Measurements from ENCODE around the gene CDKL5. TPM values are rescaled to one million over a fixed set of nuclear protein-coding genes. Genes with fewer than 3 reads are reported as not detected.

Gene CDKL5
- total RNA-seq, 1 experiment from 2014 or later = 4.2 TPM

DNA sequence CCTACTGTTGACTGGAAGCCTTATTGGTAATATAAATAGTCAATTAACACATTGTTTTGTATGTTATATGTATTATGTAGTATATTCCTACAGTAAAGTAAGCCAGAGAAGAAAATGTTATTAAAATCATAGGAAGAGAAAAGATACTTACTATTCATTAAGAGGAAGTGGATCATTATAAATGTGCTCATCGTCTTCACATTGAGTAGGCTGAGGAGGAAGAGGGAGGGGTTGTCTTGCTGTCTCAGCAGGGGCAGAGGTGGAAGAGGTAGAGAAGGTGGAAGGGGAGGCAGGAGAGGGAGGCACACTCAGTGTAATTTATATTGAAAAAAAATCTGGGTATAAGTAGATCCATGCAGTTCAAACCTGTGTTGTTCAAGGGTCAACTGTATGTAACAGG, 10.6 kb downstream of the CDKL5 start:
- 0 out of 2 replicates have a peak, but pooled peaks cover 7% of the 10 kb centered on the region for H3F3A ChIP-seq (ENCODE audit: insufficient read depth, low read depth)
- H3K9me2 ChIP-seq (ENCODE audit: insufficient read depth) = no peaks in the 10 kb centered on the region
- no peaks in the 10 kb centered on the region for H3K79me2 ChIP-seq (ENCODE audit: low read depth)
- H3K4me2 ChIP-seq = no peak overlapping the region
- DNase-seq = no peak
- H3K27ac ChIP-seq = no peak overlapping the region
- ChIA-PET POLR2A (ENCODE audit: unreplicated experiment) (no interaction called here), CTCF (no interaction called here)
- H4K20me1 ChIP-seq (ENCODE audit: insufficient read depth) = no peaks in the 10 kb centered on the region
- no peak overlapping the region for H2AFZ ChIP-seq
- no peaks in the 10 kb centered on the region; the same call in 1 of the 2 replicates for H3K4me1 ChIP-seq (replicated peaks; ENCODE audit: insufficient read depth)
- TF ChIP-seq, protein P1, sequence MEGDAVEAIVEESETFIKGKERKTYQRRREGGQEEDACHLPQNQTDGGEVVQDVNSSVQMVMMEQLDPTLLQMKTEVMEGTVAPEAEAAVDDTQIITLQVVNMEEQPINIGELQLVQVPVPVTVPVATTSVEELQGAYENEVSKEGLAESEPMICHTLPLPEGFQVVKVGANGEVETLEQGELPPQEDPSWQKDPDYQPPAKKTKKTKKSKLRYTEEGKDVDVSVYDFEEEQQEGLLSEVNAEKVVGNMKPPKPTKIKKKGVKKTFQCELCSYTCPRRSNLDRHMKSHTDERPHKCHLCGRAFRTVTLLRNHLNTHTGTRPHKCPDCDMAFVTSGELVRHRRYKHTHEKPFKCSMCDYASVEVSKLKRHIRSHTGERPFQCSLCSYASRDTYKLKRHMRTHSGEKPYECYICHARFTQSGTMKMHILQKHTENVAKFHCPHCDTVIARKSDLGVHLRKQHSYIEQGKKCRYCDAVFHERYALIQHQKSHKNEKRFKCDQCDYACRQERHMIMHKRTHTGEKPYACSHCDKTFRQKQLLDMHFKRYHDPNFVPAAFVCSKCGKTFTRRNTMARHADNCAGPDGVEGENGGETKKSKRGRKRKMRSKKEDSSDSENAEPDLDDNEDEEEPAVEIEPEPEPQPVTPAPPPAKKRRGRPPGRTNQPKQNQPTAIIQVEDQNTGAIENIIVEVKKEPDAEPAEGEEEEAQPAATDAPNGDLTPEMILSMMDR (conservative IDR thresholded peaks at IDR 0.05) = no peak
- TF ChIP-seq EZH2 (IDR thresholded peaks at IDR 0.05; ENCODE audit: low read depth) = no peak
- H3K36me3 ChIP-seq (ENCODE audit: low read depth) = no peaks in the 10 kb centered on the region
- no peaks in the 10 kb centered on the region for H3K9me3 ChIP-seq (ENCODE audit: insufficient read depth, low read depth)
- H3K27me3 ChIP-seq (ENCODE audit: insufficient read depth, low read depth) = no peaks in the 10 kb centered on the region
- intact Hi-C loops (cut with micrococcal nuclease; ENCODE audit: unreplicated experiment) = no loop called here
- no TSS peak for BruUV-seq (replicated peaks)
- H3K4me3 ChIP-seq = no peak overlapping the region

DNA sequence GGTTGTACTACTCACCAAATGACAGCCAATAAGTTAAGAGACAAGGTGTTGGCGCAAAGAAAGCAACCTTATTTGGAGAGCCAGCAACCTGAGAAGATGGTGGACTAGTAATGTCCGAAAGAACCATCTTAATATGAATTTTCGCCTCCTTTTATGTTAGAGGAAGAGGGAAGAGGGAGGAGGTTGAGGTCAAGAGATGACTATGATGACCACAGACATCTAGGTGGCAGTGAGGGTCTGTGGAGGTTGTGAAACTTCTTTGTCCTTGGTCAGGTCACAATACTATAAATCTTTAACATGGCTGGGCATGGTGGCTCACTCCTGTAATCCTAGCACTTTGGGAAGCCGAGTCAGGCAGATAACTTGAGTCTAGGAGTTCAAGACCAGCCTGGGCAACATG, 15.4 kb downstream of the CDKL5 start:
- H3K79me2 ChIP-seq (ENCODE audit: low read depth) = no peaks in the 10 kb centered on the region
- no peak overlapping the region for H3K4me2 ChIP-seq
- CTCF ChIA-PET = no interaction called here
- H3K27ac ChIP-seq = no peak overlapping the region
- H3K4me3 ChIP-seq = no peak overlapping the region
- H3K4me1 ChIP-seq (replicated peaks; ENCODE audit: insufficient read depth) = no peaks in the 10 kb centered on the region
- intact Hi-C loops (cut with micrococcal nuclease; ENCODE audit: unreplicated experiment) = no loop called here
- no peaks in the 10 kb centered on the region for H3F3A ChIP-seq (ENCODE audit: insufficient read depth, low read depth)
- H3K36me3 ChIP-seq (ENCODE audit: low read depth) = no peaks in the 10 kb centered on the region
- TF ChIP-seq, protein P1 (conservative IDR thresholded peaks at IDR 0.05) = no peak
- TF ChIP-seq EZH2 (IDR thresholded peaks at IDR 0.05; ENCODE audit: low read depth) = no peak
- POLR2A ChIA-PET (ENCODE audit: unreplicated experiment) = no interaction called here
- no peak for DNase-seq
- no TSS peak for BruUV-seq (replicated peaks)
- no peak overlapping the region for H2AFZ ChIP-seq
- H3K9me3 ChIP-seq (ENCODE audit: insufficient read depth, low read depth) = no peaks in the 10 kb centered on the region
- H4K20me1 ChIP-seq (ENCODE audit: insufficient read depth) = no peaks in the 10 kb centered on the region
- no peaks in the 10 kb centered on the region for H3K27me3 ChIP-seq (ENCODE audit: insufficient read depth, low read depth)
- H3K9me2 ChIP-seq (ENCODE audit: insufficient read depth) = no peaks in the 10 kb centered on the region

DNA sequence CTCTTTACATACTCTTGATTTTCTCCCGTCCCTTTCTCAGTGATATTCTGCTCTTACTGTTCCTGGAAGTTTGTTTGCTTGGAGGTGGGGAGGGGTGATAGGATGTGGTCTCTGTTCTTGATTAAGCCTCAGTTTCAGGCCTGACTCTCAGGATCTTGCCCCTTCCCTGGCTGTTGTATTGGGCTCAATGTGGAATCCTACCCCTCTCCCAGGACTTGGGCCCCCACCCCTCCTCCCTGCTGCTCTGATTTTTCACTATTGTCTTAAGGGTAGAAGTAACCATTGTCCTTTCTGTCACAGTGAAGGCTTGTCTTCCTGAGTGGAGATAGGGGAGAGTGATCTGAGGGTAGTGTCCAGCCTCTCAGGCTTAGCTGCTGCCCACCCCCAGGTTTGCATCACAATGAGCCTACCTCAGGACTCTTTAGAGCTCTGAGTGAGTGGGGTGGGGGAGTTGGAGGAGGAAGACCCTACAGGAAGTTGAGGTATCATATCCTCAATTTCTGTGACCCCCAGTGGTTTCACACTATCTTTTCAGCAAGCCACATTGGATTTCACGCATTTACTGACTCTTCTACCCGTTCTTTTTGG, 16.5 kb downstream of the CDKL5 start:
- DNase-seq = no peak
- ChIA-PET POLR2A (ENCODE audit: unreplicated experiment) (no interaction called here), CTCF (no interaction called here)
- H3K36me3 ChIP-seq (ENCODE audit: low read depth) = no peaks in the 10 kb centered on the region
- no TSS peak for BruUV-seq (replicated peaks)
- no peaks in the 10 kb centered on the region for H4K20me1 ChIP-seq (ENCODE audit: insufficient read depth)
- H3K4me3 ChIP-seq = no peak overlapping the region
- no peaks in the 10 kb centered on the region for H3F3A ChIP-seq (ENCODE audit: insufficient read depth, low read depth)
- no peaks in the 10 kb centered on the region for H3K4me1 ChIP-seq (replicated peaks; ENCODE audit: insufficient read depth)
- no peaks in the 10 kb centered on the region for H3K79me2 ChIP-seq (ENCODE audit: low read depth)
- H3K9me3 ChIP-seq (ENCODE audit: insufficient read depth, low read depth) = no peaks in the 10 kb centered on the region
- intact Hi-C loops (cut with micrococcal nuclease; ENCODE audit: unreplicated experiment) = no loop called here
- no peak overlapping the region for H2AFZ ChIP-seq
- TF ChIP-seq, protein P1 (conservative IDR thresholded peaks at IDR 0.05) = no peak
- no peak for TF ChIP-seq EZH2 (IDR thresholded peaks at IDR 0.05; ENCODE audit: low read depth)
- no peak overlapping the region for H3K27ac ChIP-seq
- H3K27me3 ChIP-seq (ENCODE audit: insufficient read depth, low read depth) = no peaks in the 10 kb centered on the region
- no peaks in the 10 kb centered on the region for H3K9me2 ChIP-seq (ENCODE audit: insufficient read depth)
- H3K4me2 ChIP-seq = no peak overlapping the region

Data from PC-9 (cell line).